Measurements from ENCODE around the gene UBL3.
A peak's percentile ranks its signal among the peaks of the same experiment; 100 is the strongest.

UBL3 gene

GRCh38 chr13:29805994-29806979, 44.1 kb downstream of the UBL3 start:
- peak; percentile 9 for DNase-seq

GRCh38 chr13:29803221-29803620, 47.2 kb downstream of the UBL3 start:
- DNase-seq, result no peak

GRCh38 chr13:29802621-29803020, 47.8 kb downstream of the UBL3 start:
- DNase-seq, result no peak

GRCh38 chr13:29801737-29802305, 48.6 kb downstream of the UBL3 start:
- DNase-seq, result no peak

- no peak for DNase-seq
These were observed 49.3 kb downstream of the UBL3 start for GRCh38 chr13:29801102-29801501.

GRCh38 chr13:29800687-29801086, 49.7 kb downstream of the UBL3 start:
- DNase-seq, result no peak

- no peak for DNase-seq
These were observed 51.4 kb downstream of the UBL3 start for GRCh38 chr13:29799041-29799440.

- no peak for DNase-seq
These were observed 58.2 kb downstream of the UBL3 start for GRCh38 chr13:29791997-29792780.

- DNase-seq, result no peak
These were observed 58.9 kb downstream of the UBL3 start for GRCh38 chr13:29791508-29791907.

GRCh38 chr13:29786698-29787097, 63.7 kb downstream of the UBL3 start:
- DNase-seq, result no peak

GRCh38 chr13:29785978-29786377, 64.4 kb downstream of the UBL3 start:
- no peak for DNase-seq

- DNase-seq, result no peak
These were observed 67.6 kb downstream of the UBL3 start for GRCh38 chr13:29782798-29783197.

- no peak for DNase-seq
These were observed 75.6 kb downstream of the UBL3 start for GRCh38 chr13:29774830-29775229.

- no peak for DNase-seq
These were observed 79.2 kb downstream of the UBL3 start for GRCh38 chr13:29771247-29771646.

GRCh38 chr13:29767006-29767405, 83.4 kb downstream of the UBL3 start:
- no peak for DNase-seq

- DNase-seq, result no peak
These were observed 86.8 kb downstream of the UBL3 start for GRCh38 chr13:29763436-29764180.

GRCh38 chr13:29761815-29762214, 88.6 kb downstream of the UBL3 start:
- DNase-seq, result no peak

- DNase-seq, result no peak
These were observed 89.3 kb downstream of the UBL3 start for GRCh38 chr13:29761160-29761559.

GRCh38 chr13:29760544-29760943, 89.9 kb downstream of the UBL3 start:
- DNase-seq, result no peak

GRCh38 chr13:29758531-29759114, 91.8 kb downstream of the UBL3 start:
- DNase-seq, result peak; percentile 72

GRCh38 chr13:29756506-29756905, 93.9 kb downstream of the UBL3 start:
- DNase-seq, result no peak

GRCh38 chr13:29754473-29754806, 96.0 kb downstream of the UBL3 start:
- no peak for DNase-seq

Data from stimulated activated naive CD4-positive, alpha-beta T cell treated with Interleukin-2 at 50 U/mL for 16 hours (primary cell).